HepG2 (cell line): ENCODE measurements around the gene SMIM8. TPM values are rescaled to one million over a fixed set of nuclear protein-coding genes. Genes with fewer than 3 reads are reported as not detected.

Experiments
- polyA plus RNA-seq, 8 experiments: library from polyadenylated mRNA; depleted of rRNA in 3 of 8; stranded (reverse) in 7 of 8; unstranded in 1 of 8; fragments of >200 nt; fragmentation: Illumina TruSeq in 4 of 8; extraction: Trizol in 4 of 8; gene quantifications; 2 replicates each; pipeline versions ENCODE4 v1.2.1 to v1.2.3, GENCODE V29; 2011 to 2016; ENCODE audit warnings: low read depth in 4 of 8, missing spikeins in 1 of 8, mixed read lengths in 1 of 8; ENCODE audit not compliant: insufficient read depth in 1 of 8
- total RNA-seq, 5 experiments: library from RNA; depleted of rRNA; stranded (reverse); fragments of >200 nt; fragmentation: Illumina TruSeq; extraction: Trizol; gene quantifications; 2 replicates each; pipeline ENCODE4 v1.2.3, GENCODE V29; 2016; ENCODE audit warnings: low read depth in 1 of 5

The SMIM8 gene
- total and polyA plus RNA-seq, 2 of the 13 experiments (the other 11 are each of a cell fraction or from before 2014, with no cell fraction given): 4.8 to 10.0 TPM

Other genes with a start within 250 kb of the SMIM8 start
- not detected in 2 replicates for gene CGA, start 227.5 kb upstream of the SMIM8 start, total RNA-seq (2016; rRNA removed; fragmentation: Illumina TruSeq; extraction: Trizol)
- gene CGA, start 227.5 kb upstream of the SMIM8 start, polyA plus RNA-seq (2011; rRNA removed): 0.09 TPM in 1 of 2 replicates, not detected in the other
- 12.8 and 15.4 TPM in 2 replicates for gene ZNF292, start 167.0 kb upstream of the SMIM8 start, total RNA-seq (2016; rRNA removed; fragmentation: Illumina TruSeq; extraction: Trizol)
- gene ZNF292, start 167.0 kb upstream of the SMIM8 start, polyA plus RNA-seq (2011; rRNA removed): 5.6 and 9.9 TPM in 2 replicates
- gene GJB7, start 6.7 kb downstream of the SMIM8 start, total RNA-seq (2016; rRNA removed; fragmentation: Illumina TruSeq; extraction: Trizol): not detected in 2 replicates
- gene GJB7, start 6.7 kb downstream of the SMIM8 start, polyA plus RNA-seq (2011; rRNA removed): not detected in 2 replicates
- 0.79 and 1.8 TPM in 2 replicates for gene C6orf163, start 22.2 kb downstream of the SMIM8 start, total RNA-seq (2016; rRNA removed; fragmentation: Illumina TruSeq; extraction: Trizol)
- gene C6orf163, start 22.2 kb downstream of the SMIM8 start, polyA plus RNA-seq (2011; rRNA removed): 0.62 and 1.0 TPM in 2 replicates
- not detected in 2 replicates for gene CFAP206, start 85.4 kb downstream of the SMIM8 start, total RNA-seq (2016; rRNA removed; fragmentation: Illumina TruSeq; extraction: Trizol)
- 0.03 TPM in 1 of 2 replicates, not detected in the other for gene CFAP206, start 85.4 kb downstream of the SMIM8 start, polyA plus RNA-seq (2011; rRNA removed)
- gene SLC35A1, start 150.4 kb downstream of the SMIM8 start, total RNA-seq (2016; rRNA removed; fragmentation: Illumina TruSeq; extraction: Trizol): 15.6 and 24.8 TPM in 2 replicates
- 20.4 and 25.1 TPM in 2 replicates for gene SLC35A1, start 150.4 kb downstream of the SMIM8 start, polyA plus RNA-seq (2011; rRNA removed)